HG02938 (cell line): ENCODE results near the gene KLHL17.

ENCODE experiments used
- ATAC-seq: cut with Tn5 transposase; IDR thresholded peaks from one replicate; pipeline ENCODE4 v1.9.1; 2021; ENCODE audit warnings: mild to moderate bottlenecking, moderate library complexity; ENCODE audit not compliant: unreplicated experiment

Gene KLHL17

DNA sequence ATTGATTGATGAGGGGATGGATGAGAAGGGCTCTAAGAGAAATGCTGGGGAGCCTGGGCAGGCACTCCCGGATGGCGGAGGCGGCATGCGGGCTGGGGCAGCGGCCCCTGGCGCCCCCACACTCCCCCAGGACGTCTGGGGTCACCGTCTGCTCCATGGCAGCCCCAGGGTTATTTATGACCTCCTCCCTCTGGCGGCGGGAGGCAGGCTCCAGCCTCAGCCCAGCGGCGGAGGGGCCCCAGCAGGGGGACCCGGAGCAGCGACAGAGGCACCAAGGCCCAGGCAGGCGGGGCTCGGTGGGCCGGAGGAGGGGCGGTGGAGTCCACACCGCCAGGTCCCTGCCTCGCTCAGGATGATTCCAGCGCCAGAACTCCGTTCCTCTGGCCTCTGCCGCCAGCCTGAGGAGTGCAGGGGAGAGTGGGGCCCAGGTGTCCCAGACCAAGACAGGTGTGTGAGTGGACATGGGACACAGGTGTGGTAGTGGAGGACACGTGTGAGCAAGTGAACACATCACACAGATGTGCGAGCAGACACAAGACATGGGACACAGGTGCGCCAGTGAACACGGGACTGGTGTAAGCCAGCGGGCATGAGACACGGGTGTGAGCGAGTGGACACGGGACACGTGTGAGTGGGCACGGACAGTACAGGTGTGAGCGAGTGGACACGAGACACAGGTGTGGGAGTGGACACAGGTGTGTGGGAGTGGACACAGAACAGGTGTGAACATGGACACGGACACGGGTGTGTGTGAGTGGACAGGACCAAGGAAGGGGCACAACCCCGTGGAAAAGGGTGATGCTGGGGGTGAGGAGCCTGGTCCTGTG, 39.2 kb upstream of the KLHL17 start:
- ATAC-seq = no peak

DNA sequence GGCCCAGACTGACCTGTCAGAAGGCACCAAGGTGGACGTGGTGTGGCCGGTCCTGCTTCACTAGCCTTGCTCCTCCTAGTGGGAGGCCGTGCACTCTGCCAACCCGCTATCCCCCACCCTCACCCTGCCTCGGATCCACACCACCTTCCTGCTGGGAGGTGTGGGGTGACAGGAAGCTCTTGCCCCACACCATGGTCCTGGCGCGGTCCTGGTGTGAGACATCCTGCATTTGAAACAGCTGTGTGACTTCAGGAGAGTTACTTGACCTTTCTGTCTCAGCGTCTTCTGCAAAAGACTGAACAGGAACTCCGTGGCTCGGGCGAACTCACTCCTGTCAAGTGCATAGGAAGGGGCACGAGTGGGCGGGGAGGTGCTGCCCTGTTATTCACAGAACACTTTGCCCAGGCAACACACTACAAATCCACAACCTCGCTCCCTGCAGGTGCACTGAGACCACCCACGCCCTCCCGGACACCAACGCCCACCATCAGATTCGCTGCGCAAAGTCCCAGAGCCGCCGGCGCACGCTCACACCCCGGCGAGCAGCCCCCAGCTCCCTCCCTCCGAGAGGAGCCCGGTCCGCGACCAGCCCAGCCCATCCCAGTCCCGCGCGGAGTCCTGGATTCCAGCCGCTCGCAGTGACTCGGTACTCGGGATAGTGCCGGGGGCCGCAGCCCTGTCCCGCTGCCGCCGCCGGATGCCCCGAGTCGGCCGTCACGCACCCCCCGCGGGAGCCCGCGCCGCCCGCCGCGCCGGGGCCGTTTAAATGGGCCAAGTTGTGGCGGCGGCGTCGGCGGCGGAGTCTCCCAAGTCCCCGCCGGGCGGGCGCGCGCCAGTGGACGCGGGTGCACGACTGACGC, 37.0 kb upstream of the KLHL17 start, which contains the start of gene SAMD11:
TSS of gene SAMD11 (plus strand) at position 793 of the 860 bp plus-strand sequence. CDS start 509 bp downstream, outside the sequence.
- no peak for ATAC-seq

DNA sequence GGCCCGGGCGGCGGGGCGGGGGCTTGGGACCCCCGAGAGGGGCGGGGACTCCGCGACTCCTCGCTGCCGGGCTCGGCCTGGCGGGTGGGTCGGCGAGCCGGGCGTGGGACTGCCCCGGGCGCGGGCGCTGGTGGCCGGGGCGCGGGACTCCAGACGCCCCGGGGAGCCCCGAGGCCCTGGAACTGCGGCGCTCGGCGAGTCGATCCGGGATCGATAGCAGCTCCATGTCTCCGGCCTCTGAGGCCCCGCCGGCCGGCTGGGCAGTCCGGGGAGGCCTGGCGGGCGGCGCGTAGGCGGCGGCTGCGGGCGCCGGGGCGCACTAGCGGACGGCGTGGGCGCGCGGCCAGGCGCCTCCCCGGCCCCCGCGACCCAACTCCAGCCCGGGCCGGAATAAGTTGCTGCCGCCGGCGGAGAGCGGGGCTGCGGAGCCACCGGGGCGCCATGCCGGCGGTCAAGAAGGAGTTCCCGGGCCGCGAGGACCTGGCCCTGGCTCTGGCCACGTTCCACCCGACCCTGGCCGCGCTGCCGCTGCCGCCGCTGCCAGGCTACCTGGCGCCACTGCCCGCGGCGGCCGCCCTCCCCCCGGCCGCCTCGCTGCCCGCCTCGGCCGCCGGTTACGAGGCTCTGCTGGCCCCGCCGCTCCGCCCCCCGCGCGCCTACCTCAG, 36.3 kb upstream of the KLHL17 start:
- no peak for ATAC-seq

DNA sequence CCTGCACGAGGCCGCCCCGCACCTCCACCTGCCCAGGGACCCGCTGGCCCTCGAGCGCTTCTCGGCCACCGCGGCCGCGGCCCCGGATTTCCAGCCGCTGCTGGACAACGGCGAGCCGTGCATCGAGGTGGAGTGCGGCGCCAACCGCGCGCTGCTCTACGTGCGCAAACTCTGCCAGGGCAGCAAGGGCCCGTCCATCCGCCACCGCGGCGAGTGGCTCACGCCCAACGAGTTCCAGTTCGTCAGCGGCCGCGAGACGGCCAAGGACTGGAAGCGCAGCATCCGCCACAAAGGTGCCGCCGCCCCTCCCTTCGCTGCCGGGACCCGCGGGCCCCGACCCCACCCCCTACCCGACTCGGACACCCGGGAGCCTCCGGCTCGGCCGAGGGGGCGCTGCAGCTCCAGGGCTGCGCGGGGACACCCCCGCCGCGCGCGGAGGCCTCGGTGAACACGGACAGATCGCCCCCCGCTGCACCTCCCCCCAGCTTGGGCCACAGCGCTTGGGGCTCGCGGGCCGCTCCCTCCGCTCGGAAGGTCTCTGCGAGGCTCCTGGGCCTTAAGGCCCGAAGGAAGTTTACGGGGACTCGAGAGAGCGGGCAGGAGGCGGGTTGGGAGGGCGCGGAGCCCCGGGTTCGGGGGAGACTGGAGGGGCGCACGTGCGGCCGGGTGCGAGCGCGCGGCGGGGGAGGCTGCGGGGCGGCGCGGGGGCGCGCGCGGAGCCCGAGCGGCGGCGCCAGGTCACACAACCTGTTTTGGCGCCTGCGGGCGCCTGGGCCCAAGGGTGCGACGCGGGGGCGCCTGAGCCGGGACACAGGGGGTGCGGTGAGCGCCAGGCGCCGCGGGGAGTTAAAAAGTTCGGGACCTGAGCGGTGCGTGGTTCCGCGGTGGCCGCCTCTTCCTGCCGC, 35.5 kb upstream of the KLHL17 start:
- ATAC-seq = no peak

DNA sequence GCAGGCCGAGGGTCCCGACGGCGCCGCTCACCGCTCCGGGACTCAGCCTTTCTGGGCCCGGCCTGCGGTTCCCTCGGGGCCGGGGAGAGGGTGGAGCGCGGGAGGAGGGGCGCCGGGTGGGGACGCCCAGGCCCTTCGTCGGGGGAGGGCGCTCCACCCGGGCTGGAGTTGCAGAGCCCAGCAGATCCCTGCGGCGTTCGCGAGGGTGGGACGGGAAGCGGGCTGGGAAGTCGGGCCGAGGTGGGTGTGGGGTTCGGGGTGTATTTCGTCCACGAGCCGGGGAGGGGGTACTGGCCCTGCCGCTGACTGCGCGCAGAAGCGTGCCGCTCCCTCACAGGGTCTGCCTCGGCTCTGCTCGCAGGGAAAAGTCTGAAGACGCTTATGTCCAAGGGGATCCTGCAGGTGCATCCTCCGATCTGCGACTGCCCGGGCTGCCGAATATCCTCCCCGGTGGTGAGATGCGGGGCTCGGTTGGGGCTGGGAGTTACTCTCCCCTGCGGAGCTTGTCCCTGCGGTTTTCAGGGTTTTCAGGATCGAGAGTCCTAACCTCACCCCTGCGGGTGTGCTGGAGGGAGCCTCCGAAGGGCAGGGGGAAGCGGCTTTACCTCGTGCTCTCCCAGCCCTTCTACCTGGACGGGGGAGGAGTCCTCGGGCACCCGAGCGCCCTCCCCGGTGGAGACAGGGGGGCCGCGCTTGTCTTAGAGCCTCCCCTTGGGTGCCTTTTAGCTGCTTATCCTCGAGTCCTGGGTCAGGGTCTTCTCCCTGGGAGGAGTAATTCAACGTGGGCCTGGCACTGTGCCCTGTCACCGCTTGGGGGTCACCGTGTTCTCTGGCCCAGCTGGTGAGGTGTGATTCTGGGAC, 34.6 kb upstream of the KLHL17 start:
- no peak for ATAC-seq

DNA sequence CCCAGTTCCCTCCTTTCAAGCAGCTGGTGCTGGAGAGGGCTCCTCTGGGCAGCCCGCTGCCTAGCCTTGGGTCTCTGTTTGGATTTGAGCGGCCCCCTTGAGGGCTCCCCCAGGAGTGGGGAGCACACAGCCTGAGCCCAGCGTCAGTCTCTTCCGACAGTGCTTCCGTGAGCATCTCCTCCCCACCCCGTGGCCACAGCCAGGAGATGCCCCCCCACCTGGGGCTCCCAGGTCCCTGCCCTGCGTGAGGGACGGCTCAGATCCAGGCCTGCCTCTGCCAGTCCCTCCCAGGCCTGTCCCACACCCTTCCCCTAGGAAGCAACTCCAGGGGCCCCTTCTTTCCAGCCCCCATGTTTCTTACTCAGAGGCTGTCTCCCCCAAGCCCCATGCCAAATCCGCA, 33.1 kb upstream of the KLHL17 start:
- ATAC-seq = no peak

DNA sequence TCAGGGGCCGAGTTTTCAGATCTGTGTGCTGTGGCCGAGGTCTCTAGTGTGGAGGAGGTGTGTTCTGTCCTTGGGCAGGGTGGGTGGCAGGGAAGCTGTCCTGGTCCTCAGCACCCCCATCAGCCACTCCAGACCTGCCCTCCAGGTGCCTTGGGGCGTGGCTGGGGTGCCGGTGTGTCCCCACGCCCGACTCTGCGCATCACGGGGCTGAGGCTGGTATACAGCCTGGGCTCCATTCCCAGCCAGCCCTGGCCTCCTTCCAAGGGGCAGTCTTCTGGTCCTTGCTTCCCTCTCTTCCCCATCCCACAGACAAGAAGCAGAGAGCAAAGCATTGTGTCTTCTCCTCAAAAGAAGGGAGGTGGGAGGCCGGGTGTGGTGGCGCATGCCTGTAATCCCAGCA, 32.6 kb upstream of the KLHL17 start:
- no peak for ATAC-seq

DNA sequence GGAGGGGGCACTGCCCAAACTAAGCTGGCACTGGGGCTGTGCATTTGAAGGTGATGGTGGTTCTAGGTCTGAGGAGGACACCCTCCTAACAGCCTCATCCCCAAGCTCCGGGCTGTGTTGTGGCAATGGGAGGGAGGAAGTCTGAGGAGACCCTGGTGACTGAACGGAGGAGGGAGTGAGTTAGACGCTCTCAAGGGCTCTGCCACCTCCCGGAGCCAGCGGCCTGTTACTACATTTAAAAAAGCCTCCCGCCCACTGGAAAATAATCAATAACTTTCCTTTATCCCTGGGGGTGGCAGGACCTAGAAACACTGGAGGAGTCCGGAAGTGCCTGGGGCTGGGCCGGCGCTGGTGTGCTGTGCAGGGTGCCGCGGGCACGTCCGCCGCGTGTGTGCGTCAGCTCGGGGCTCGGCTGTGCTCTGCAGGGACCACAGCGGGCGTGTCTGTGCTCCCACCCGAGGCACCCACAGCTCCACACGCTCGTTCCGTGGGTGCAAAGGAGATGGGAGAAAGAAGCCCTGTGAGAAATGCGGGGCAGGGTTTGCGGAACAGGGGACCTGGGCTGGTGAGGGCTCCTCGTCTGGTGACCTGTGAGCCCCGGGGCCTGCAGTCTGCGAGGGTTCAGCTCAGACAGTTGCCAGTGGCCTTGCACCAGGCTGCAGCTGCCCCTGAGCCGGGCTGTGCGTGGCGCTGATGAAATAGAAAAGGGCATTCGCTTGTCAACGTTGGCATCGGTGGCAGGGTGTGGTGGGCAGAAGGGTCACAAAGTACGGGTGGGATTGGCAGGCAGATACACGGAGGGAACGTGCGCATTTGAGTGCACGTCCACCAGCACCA, 31.3 kb upstream of the KLHL17 start:
- no peak for ATAC-seq

DNA sequence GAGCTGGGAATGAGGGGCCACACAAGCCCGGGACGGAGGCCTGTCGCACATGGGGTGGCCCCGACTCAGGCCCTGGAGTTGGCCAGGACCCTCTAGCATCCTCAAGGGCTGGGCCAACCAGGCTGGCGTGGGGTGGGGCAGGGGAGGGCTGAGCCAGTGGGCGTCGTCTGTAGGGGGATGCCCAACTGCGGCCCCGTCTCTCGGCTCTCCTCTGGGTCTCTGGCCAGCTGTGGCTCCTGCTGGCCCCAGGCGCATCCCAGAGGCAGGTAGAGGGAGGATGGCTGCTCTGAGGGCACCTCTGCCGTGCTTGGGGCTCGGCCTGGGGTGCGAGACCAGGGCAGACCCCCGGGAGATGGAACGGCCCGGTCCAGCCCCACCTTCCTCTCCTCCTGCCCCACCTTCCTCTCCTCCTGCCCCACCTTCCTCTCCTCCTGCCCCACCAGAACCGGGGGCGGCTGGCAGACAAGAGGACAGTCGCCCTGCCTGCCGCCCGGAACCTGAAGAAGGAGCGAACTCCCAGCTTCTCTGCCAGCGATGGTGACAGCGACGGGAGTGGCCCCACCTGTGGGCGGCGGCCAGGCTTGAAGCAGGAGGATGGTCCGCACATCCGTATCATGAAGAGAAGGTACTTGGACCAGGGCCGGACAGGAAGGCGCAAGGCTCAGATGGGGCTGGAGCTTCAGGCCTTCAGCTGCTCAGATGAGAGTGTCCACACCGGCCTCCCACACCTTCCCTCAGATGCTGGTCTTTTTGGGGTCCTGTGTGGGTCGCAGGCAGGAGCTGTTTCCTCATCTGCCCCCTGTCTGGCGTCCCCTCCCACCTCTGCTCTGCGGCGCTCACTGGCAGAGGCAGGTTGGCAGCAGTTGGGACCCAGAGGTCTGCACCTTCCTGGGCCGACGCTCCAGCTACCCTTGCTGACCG, 30.4 kb upstream of the KLHL17 start:
- ATAC-seq = no peak

DNA sequence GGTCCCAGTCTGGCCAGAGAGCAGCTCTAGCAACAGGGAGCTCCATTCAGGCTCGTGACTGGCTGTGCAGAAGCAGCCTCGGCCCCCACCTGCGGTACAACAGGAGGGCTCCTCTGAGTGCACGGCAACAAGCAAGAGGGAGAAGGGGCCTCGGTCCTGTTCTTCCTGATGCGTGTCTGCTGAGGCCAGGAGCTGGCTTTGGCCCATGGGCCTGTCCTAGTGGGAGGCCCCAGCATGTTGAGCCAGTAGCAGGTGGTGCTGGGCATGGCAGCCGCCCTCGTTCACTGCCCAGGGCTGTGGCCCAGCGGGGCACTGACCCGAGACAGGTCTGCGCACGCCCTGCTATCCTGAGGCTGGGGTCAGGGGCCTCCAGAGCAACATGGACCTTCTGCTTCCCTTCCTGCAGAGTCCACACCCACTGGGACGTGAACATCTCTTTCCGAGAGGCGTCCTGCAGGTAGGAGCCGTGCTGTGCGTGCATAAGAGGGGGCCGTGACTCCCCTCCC, 29.7 kb upstream of the KLHL17 start:
- ATAC-seq = no peak

DNA sequence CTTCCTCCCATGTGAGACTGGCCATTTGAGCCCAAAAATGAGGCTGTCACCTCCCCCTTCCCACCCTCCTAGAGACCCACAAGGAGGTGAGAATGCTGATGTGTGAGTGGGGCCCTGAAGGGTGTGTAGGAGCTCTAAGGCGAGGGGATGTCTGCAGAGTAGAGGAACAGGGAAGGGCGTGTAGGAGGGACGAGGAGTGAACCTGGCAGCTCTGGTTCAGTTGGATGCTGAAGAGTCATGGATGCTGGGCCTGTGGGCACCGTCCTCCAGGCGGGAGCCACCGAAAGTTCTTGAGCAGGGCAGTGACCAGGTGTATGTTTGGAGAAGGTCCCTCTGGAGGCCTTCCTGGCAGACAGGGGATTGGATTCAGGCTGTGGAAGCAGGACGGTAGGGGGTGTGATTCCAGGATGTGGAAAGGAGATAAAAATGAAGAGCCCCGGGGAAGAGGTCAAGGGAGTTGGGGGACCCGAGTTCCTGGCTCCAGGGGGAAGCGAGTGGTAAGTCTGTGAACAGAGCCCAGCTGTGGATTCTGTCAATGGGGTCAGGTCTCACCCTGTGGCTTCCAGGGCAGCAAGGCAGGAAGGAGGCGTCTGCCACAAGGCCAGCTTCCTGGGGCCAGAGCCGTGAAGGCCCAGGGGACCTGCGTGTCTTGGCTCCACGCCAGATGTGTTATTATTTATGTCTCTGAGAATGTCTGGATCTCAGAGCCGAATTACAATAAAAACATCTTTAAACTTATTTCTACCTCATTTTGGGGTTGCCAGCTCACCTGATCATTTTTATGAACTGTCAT, 28.8 kb upstream of the KLHL17 start:
- no peak for ATAC-seq

DNA sequence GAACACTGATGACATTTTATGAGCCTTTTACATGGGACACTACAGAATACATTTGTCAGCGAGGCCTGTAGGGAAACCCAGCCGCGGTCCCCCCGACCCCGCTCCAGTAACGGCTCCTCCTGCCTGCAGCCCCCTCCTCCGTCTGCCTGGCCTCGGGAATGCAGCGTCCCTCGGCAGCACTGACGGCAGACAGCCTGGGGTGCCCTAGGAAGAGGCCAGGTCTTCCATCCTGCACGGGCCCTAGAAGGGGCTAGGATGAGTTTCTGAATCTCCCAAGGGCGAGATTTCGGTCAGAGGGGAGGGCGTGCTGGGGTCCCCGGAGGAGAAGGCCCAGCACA, 28.2 kb upstream of the KLHL17 start:
- ATAC-seq = no peak

DNA sequence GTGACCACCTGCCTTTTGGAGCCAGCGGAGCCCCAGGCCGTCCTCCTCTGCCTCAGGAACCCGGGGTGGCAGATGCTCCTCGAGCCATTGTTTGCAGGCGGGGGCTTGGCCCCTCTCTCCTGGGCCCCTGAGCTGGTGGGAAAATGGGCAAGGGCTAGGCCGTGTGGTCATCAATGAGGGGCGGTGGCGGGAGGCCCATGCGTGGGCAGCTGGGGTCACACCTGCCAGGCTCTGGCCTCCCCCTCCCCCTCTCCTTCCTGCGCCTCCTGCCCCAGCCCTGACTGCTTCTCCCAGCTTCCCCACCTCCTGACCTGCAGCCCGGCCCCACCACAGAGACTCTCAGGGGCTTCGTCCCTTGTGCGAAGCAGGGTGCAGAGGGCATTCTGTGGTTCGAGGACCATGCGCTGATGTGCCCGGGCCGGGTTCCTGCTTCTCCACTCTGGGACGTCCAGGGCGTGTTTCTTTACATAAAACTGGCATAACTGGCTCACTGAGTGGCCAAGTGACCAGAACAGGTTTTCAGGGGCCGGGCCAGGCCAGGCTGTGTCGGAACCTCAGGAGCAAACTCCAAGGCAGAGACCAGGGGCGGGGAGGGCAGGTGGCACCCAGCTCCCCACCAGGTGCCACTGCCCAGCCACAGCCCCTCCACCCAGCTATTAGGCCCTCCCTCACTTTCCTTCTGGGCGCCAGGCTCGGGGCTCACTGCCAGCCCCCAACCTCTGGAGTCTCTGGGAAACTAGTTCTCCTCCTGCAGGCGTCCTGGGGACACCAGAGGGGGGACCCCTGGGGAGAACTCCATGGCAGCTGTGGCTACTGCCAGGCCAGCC, 27.4 kb upstream of the KLHL17 start:
- ATAC-seq = no peak

DNA sequence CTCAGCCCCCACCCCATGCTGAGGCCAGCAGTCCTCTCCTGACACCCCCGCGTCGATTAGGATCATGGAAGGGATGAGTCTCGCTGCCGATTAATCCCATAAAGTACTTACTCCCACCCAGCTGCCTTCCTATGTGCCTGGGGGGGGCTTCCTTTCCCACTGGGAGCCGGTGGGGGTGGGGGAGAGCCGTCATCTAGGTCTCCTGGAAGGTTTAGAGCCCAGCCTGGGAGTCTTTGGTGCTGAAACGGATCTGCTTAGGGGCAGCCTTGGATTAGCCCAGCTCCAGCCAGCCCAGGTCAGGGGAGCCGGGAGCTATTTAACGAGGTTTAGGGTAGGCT, 26.8 kb upstream of the KLHL17 start:
- no peak for ATAC-seq

DNA sequence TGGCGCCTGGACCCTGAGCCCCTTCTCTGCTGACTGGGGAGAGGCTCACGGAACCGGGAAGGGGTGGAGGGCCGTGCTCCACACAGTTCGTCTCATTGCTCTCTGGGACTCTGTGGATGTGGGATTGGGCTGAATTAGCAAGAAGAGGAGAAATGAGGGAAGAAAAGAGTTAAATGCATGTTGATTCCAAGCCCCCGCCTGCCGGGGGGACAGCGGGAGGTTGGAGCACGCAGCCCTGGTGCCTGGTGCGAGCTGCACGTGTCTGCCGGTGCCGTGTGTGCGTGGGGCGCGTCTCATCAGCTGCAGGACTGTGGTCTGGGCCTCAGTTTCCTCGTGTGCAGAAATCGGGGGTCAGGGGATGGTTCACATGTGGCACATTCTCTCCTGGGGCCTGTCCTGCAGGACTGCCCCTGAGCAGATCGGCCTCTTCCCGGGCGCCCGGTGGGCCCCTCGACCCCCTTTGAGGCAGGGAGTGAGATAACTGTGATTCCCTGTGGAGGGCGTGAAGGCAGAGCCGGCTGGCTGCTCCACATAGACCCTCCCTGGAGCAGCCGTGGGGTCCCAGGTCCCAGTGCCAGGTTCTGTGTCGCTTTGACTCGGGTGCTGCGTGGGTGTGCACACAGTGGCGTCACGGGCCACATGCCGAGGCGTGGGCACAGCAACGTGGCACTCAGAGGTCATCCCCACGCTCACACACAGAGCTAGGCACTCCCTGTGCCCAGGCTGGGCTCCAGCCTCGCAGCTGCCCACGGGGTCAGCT, 25.2 kb upstream of the KLHL17 start:
- no peak for ATAC-seq
